GM19455 (cell line): ENCODE results near the gene FIS1.

Experiments
- ATAC-seq: cut with Tn5 transposase; IDR thresholded peaks from one replicate; pipeline ENCODE4 v1.9.1; 2021; ENCODE audit not compliant: unreplicated experiment

The FIS1 gene

GRCh38 chr7:101234636-101235035, 10.2 kb downstream of the FIS1 start:
- ATAC-seq: no peak

GRCh38 chr7:101233907-101234547, 10.9 kb downstream of the FIS1 start:
- ATAC-seq: no peak

- no peak for ATAC-seq
Measured at GRCh38 chr7:101232141-101232850, 12.6 kb downstream of the FIS1 start.

GRCh38 chr7:101231644-101232043, 13.2 kb downstream of the FIS1 start:
- no peak for ATAC-seq

- ATAC-seq: no peak
Measured at GRCh38 chr7:101226721-101227120, 18.2 kb downstream of the FIS1 start.

GRCh38 chr7:101225650-101226049, 19.2 kb downstream of the FIS1 start:
- no peak for ATAC-seq

- ATAC-seq: no peak
Measured at GRCh38 chr7:101223528-101223927, 21.4 kb downstream of the FIS1 start.

GRCh38 chr7:101222275-101222830, 22.5 kb downstream of the FIS1 start:
- ATAC-seq: no peak

- ATAC-seq: no peak
Measured at GRCh38 chr7:101220295-101220694, 24.6 kb downstream of the FIS1 start.

- ATAC-seq: peak; percentile 6
Measured at GRCh38 chr7:101218236-101219125, 26.4 kb downstream of the FIS1 start.

GRCh38 chr7:101217388-101218235, 27.3 kb downstream of the FIS1 start, which contains the start of the genes PLOD3 and ZNHIT1:
Gene PLOD3 (minus strand): TSS chr7:101217581. CDS start chr7:101217274, 307 bp downstream.
Gene ZNHIT1 (plus strand): TSS chr7:101218165. CDS start chr7:101218196, 31 bp downstream.
- ATAC-seq: peak; percentile 70

GRCh38 chr7:101216860-101217387, 28.0 kb downstream of the FIS1 start:
- ATAC-seq: peak; percentile 18

- ATAC-seq: no peak
Measured at GRCh38 chr7:101216001-101216859, 28.7 kb downstream of the FIS1 start.

- no peak for ATAC-seq
Measured at GRCh38 chr7:101212014-101212413, 32.9 kb downstream of the FIS1 start.

GRCh38 chr7:101211501-101211900, 33.4 kb downstream of the FIS1 start:
- no peak for ATAC-seq

- no peak for ATAC-seq
Measured at GRCh38 chr7:101210143-101210542, 34.7 kb downstream of the FIS1 start.

GRCh38 chr7:101208794-101209193, 36.1 kb downstream of the FIS1 start:
- no peak for ATAC-seq

GRCh38 chr7:101207459-101207858, 37.4 kb downstream of the FIS1 start:
- no peak for ATAC-seq

- ATAC-seq: no peak
Measured at GRCh38 chr7:101206665-101207042, 38.2 kb downstream of the FIS1 start.
